HG02763 (cell line): ENCODE data around the gene GLIS1.

ENCODE experiments used
- ATAC-seq: cut with Tn5 transposase; IDR thresholded peaks from one replicate; pipeline ENCODE4 v1.9.1; 2021; ENCODE audit warnings: mild to moderate bottlenecking, moderate library complexity; ENCODE audit not compliant: unreplicated experiment

The GLIS1 gene

DNA sequence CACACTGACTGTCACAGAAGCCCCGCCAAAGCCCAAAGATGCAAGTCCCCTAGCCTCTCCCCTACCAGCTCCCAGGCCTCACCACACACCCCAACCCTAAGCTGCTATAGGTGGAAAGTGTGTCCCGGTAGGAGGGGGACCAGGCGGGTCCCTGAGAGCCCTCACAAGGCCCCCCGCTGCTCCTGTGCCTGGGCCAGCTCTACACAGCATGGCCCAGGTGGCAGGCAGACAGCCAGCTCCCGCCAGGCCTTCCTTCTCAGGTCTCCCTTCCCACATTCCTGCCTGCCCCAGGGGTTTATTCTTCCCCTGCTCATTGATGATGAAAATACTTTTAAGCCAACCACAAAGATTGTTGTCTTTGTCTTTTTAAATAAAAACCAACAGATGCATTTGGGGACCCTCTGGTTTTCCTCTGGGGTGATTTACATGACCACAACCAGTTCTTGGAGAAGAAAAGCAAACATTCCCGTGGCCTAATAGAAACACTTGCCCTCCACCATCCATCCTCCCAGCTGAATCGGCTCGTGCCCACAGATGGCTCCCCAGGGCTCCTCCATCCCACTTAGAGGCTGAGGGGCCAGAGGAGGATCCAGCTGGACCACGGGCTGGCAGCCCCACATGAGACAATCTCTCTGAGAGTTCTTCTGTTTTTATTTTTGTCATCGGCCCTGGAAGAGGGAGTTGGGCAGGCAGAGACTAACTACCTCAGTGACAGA is 186.7 kb downstream of the GLIS1 start:
- ATAC-seq: no peak

DNA sequence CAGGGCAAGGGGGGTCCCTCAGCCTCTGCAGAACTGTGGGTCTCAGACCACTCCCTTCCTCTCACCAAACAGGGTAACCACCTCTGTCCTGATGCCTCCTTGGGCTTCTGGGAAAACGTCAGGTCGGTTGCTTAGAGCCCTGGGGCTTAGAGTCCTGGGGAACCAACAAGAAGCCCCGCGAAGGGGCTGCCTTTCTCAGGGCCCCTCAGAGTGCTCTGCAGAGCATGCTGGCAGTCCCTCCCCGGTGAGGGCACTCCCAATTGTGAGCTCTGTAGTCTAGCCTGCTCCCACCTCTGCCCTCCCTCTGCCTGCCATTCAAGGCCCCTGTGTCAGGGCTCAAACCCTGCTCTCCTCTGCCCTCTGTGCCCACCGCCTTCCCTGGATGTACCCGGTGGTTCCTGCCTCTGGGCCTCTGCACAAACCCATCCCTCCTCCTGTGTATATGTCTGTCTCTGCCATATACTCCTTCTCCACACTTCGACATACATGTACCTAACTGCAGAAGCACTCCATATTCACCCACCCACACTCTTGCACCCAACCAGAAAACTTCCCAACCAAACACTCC is 187.5 kb downstream of the GLIS1 start:
- ATAC-seq: no peak

DNA sequence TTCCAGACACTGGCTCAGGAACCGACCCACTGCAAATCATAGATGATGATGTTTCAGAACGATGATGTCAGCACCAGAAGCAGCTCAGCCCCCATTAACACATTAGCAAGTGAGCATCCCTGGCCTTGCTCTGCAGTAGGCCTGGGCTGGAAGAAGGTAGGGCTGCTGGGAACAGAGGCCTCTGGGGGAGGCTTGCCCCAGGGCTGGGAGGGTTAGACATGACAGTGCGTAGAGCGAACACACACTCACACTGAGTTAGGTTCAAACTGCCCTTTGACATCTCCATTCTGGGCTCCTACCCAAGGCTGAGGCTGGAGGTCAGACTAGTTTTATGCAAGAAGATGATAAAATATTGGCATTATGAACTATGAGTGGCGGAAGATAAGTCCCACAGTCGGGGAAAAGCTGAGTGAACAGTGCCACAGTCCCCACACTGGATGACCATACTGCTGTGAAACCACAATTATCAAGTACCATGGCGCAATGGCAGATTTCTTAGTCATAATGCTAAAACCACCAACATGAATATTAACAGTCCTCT is 188.7 kb downstream of the GLIS1 start:
- no peak for ATAC-seq

DNA sequence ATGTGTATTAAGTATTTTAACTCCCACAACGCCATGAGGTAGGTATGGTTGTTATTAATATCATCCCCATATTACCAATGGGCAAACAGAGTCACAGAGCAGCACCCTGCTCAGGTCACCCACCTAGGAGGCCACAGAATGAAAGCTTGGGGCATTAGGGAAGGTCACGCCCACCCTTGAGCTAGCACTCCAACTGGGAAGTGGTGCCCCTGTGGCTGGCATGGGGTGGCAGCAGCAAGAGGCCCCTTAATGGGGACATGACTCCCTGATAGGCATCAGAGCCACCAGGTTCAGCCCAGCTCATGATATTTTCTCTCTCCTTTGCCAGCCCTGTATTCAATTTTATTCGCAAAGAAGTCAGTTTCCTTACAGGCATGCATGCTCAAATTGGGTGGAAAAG is 189.2 kb downstream of the GLIS1 start:
- no peak for ATAC-seq

DNA sequence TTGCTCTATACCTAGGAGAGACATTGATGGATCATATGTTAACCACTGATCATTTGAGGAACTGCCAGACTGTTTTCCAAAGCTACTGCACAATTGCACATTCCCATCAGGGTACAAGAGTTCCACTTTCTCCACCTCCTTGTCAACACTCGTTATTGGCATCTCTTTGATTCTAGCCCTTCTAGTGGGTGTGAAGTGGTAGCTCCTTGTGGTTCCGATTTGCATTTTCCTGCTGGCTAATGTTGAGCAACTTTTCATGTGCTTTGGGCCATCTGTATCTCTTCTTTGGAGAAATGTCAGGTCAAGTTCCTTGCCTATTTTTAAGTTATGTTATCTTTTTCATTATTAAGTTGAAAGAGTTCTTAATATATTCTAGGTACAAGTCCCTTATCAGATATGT is 189.7 kb downstream of the GLIS1 start:
- no peak for ATAC-seq

DNA sequence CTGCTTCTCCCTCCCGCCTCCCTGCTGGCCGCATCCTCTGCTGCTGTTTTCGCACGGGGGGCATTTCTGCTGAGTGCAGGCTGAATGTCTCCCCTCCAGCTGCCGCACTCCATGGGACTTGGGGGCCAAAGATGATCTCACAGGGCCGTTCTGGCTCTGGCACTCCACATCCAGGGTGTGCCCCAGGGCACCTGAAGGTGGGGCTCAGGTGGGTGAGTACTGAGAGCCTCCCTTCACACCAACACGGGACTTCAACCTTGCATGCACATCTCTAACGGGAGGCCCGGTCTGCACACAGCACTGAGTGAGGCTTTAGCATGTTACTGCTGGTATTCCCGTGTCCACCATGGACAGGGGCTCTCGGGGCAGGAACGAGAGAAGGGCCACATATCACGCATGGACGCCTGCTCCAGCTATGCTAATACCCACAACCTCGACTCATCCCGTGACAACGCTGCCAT is 190.9 kb downstream of the GLIS1 start:
- no peak for ATAC-seq

DNA sequence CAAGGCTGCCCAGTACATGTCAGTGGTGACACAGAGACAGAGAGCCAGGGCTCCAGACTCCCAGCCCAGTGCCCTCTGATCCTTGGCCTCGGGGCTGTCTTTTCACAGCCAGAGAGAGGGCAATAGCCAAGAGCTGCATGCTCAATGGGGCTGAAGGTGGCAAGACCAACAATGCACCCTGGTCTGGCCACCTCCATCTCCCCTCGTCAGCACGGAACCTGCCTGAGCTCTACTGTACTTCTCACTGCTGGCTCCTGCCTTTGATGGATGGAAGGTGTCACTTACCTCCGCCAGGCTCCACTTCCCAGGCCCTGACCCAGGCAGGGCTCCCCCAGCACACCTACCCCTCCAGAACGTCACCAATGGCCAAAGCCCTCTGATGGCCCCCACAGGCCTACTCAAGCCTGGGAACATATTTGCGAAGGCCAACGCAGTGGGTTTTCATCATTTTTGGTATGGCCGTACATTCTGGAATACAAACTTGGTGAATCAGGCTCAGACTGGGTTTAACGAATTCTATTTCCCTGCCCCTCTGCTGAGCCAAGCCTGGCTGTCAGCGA is 191.7 kb downstream of the GLIS1 start:
- no peak for ATAC-seq

DNA sequence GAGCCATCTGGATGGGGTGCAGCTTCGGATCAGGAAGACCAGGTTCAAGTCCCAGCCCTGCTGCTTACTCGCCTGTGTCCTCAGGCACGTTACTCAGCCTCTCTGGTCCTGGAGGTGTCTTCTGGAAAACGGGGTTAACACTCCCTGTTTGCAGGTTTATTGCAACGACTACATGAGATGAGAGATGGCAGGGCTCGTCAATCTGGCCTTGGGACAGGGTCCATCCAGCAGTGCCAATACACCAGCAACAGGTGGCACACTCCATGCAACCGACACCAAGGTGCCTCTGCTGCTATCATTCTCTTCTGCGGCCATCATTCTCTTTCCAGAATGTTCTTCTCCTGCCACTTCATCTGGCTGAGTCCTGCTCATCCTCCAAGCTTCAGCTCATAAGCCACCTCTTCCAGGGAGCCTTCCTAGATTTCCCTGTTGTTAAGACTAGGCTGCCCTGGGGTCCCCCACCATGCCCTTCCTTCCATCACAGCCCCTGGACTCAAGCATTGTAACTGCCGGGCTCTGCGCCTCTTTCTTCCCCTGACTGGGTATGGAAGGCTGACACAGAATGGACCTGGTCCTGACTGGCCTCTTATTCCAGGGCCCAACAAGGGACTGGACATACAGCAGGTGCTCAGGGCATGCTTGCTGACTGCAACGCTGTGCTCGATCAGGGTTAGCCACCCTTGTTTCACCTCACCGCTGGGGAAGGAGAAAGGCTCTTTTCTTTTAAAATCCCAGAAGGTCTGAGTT is 192.4 kb downstream of the GLIS1 start:
- ATAC-seq: no peak

DNA sequence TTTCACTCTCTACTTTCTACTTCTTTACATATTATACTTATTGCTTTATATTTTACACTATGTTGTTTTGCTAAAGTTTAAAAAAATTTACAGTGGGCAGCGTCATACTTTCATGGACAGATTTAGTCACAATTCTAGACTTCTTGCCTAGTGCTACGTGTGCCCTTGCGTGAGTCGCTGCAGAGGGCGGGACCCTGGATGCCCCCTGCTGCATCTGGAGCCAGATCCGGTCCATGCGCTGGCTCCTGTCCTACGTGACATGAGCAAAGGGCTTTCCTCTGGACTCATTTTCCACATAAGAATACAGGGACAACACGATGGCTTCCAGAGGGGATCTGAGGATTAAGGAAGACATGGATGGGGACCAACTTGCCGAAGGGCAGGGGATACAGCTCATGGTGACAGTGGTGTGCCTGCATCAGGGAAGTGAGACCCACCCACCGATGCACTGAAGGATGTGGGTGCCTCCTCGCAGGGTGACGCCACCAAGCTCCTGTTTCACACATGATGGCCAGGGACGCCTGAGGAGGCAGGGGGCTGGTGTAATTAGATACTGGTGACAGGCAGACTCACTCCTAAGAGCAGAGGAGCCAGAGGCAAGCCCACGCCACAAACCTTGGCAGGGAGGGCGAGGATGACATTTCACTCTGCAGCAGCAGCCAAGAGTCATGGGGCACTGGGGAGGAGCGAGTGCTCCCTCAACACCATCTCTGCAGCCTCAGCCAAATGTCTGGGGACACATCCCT is 193.1 kb downstream of the GLIS1 start:
- ATAC-seq: no peak

DNA sequence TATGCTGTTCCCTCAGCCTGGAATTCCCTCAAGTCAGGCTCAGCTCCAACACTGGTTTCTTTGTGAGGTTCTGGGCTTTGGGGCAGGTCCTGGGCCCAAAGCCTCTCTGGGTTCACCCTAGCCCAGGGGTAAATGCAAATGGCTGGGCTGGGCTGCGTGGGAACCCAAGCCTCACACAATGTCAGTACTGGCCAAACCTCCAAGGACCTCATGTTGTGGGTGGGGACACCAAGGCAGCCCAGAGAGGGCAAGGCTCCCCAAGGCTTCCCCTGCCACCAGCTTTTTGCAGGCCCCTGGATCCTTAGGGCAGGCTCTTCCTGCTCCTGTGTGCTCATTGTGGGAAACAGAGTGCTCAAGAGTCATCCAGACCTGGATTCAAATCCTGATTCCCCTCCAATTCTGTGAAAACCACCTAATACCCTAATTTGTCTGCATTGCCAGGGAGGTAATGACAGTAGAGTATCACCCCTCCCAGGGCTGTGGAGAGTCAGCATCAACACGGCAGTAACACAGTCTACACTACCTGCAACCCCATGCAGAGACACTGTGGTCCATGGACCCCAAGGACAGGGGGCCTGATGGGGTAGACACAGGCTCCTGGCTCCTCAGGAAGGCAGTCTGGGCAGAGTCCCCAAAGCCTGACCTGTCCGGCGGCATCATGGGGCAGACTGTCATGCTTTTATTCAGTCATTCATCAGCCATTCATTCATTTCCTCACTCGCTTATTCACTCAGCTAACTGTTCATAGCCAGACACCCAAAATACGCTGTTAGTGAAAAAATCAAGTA is 194.0 kb downstream of the GLIS1 start:
- ATAC-seq: no peak

DNA sequence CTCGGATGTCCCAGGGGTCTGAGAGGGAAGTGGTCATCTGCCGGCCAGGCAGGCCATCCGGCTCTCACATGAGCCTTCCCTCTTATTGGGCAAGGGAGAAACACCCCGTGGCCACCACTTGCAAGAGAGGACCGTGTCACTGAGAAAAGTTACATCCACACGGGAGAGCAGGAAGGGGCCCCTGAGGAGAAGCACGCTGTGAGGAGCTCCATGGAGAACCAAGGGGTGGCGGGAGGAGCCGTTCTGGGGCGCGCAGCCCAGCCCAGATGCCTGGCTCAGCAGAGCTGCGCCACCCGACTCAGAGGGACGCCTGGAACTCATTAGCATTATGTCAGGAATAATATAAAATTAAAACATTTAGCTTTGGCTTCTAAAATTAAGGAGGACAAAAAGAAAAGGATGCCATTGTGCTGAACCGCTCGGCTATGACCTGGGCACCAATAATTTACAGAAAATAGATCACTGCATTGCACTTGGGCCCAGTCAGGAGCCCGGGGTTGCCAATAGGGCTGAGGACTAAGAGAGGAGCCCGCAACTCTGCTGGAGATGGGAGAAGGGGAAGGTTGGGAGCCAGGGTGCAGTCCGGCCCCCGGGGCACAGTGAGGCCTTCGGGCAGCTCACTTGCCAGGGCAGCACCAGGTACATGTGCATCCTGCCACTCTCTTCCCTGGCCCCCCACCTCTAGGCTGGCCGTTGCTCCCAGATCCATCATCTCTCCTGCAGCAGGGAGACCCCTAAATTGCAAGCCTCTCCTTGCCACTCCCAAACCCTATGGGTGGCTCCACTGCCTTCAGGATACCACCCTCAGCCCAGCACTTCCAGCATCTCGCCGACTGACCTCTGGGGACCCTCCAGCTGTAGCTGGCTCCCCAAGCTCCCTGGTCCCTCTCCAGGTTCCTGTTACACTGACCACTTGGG is 194.9 kb downstream of the GLIS1 start:
- no peak for ATAC-seq

DNA sequence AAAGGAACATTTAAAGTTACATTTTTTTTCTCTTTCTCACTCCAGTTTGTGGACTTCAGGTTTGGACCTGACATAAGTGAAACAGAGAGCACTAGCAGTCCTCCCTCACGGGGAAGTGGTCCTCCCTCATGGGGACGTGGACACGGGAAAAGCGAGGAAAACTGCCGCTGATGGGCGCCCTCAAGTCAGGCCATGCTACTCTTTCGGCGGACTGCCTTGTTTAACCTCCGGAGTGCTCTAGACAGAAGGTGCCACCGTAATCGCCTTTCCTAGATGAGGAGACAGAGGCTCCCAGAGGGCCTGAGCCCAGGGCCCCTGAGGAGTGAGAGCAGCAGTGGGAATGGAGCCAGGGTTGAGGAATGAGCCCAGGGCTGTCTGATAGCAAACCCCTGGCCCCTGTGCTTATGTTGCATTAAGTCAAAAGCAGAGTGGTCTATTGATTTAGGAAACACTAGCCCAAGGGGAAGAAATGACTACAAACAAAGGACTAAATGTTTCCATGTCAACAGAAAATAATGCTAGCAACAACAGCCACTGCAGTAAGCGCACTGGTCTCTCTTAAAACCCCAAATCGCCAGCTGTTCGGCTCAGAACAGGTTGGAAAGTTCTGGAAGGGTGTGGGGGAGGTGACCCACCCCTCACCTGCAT is 195.7 kb downstream of the GLIS1 start:
- ATAC-seq: no peak

DNA sequence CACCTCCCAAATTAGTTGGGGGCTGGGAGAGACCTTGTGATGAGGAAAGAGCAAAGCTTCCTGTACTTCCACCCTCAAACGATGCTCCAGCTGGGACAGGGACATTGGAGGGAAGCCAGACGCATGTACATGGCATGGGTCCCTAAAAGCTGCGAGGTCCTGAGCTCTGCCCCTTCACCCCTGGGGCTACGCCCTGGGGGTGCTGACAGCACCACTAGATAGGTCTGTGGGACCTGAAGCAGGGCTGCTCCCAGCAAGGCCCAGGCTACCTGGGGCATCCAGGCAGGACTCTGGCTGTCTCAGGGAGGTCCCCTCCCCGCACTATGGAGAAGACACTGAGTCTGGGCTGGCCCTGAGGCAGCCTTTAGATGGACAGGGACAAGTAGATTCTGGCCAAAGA is 196.4 kb downstream of the GLIS1 start:
- no peak for ATAC-seq

DNA sequence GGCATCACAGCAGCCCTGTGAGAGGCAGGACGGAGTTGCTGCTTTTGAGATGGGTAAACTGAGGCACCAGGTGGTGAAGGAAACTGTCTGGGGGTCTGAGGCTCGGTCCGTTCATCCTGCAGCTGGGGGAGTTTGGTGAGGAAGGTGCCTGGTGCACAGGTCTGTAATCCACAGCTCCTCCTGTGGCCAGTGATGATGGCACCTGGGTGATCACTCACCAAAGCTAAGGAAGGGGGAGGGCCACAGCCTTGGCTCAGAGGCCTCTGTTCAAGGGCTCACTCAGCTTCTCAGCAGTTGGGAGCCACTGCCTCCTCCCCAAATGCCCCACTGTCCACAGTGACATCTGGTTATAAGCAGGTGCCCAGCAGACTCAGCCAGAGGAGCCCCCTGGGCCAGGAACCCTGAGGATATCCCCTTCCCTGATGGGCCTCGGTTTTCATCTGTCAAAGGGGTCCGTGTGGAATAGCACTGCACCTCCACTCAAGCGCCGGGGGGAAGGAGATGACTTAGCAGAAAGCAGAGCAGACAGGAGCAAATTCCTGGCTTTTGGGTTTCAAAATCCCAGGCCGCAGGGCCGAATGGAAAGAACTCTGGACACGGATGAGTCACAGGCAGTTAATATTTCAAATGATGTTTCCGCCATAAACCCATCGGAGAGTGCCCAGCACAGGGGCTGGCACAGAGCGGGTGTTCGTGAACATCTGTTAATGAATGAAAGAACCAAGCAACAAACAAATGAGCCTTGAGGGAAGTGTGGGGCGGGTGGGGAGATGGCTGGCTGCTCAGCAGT is 197.0 kb downstream of the GLIS1 start:
- no peak for ATAC-seq

DNA sequence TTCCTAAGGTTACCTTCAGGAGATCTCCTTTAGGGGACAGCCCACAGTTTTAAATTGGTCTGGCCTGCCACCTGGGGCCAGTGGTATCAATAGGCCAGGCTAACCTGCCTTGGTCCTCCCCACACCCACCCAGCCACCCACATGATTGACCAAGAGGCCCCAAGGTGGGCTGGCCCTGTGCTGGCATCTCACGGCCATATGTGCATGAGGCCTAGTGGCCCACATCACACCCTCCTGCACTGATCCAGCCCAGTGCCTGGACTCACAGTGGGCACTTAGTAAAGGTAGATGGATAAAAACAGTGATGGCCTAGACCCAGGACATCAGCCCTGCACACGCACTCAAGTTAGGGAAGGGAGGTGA is 197.7 kb downstream of the GLIS1 start:
- ATAC-seq: no peak

DNA sequence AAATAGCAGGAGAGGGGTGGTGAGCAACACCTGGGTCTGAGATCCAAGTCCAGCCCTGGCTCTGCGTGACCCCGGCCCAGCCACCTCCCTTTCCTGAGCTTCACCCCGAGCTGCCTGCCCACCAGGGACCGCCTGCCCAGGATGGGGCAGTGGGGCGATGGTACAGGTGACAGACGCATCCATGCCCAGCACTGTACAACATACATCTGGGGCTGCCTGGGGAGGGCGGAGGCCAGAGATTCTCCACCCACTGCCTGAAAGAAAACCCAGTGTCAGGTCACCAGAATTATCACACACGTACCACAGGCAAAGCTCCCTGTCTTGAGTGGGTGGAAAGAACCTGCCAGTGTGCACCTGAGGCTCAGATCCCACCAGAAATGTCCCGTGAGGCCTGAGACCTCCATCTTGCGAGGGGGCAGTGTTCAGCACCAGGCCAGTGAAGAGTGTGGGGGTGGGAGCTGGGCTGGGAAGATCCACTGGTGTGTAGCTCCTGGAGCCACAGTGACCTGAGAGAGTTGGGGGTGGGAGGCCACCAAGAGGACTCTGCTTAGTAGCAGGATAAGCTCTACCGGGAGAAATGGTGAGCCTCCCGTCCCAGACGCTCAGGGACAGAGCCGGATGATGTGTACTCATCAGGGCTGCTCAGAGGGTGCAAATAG is 198.2 kb downstream of the GLIS1 start:
- no peak for ATAC-seq
